HEK293 (cell line): ENCODE measurements around the gene CNST.

ENCODE experiments used
- ZNF10 ChIP-seq: fragments of 450-650 bp; formaldehyde crosslinking; IDR thresholded peaks from 2 replicates; pipeline ENCODE4 v1.5.1; 2017; ENCODE audit warnings: missing biosample characterization, missing genetic modification characterization
- ZNF121 ChIP-seq: fragments of 450-650 bp; formaldehyde crosslinking; IDR thresholded peaks from 2 replicates; pipeline ENCODE4 v1.5.1; 2016; ENCODE audit warnings: missing biosample characterization, missing genetic modification characterization
- ZNF132 ChIP-seq: fragments of 450-650 bp; formaldehyde crosslinking; IDR thresholded peaks from 2 replicates; pipeline ENCODE4 v1.5.1; 2017; ENCODE audit warnings: missing biosample characterization, missing genetic modification characterization, borderline replicate concordance
- ZNF175 ChIP-seq: fragments of 450-650 bp; formaldehyde crosslinking; IDR thresholded peaks from 2 replicates; pipeline ENCODE4 v1.5.1; 2016; ENCODE audit warnings: missing biosample characterization, missing genetic modification characterization
- ZNF184 ChIP-seq: fragments of 450-650 bp; IDR thresholded peaks from 2 replicates; pipeline ENCODE4 v1.5.1; 2018; ENCODE audit warnings: missing biosample characterization, mild to moderate bottlenecking, missing genetic modification characterization
- ZNF239 ChIP-seq: fragments of 450-650 bp; formaldehyde crosslinking; IDR thresholded peaks from 2 replicates; pipeline ENCODE4 v1.5.1; 2016; ENCODE audit warnings: missing biosample characterization, missing genetic modification characterization
- ZNF24 ChIP-seq: fragments of 450-650 bp; formaldehyde crosslinking; IDR thresholded peaks from 2 replicates; pipeline ENCODE4 v1.5.1; 2016; ENCODE audit warnings: missing biosample characterization, missing genetic modification characterization
- ZNF324 ChIP-seq: fragments of 450-650 bp; formaldehyde crosslinking; IDR thresholded peaks from 2 replicates; pipeline ENCODE4 v1.5.1; 2016; ENCODE audit warnings: missing biosample characterization, missing genetic modification characterization
- ZNF426 ChIP-seq: fragments of 450-650 bp; formaldehyde crosslinking; IDR thresholded peaks from 2 replicates; pipeline ENCODE4 v1.5.1; 2017; ENCODE audit warnings: missing biosample characterization, missing genetic modification characterization, mild to moderate bottlenecking, inconsistent platforms, moderate library complexity
- TF ChIP-seq, protein P1 (sequence below): fragments of 450-650 bp; formaldehyde crosslinking; IDR thresholded peaks from 2 replicates; pipeline ENCODE4 v1.5.1; 2016; ENCODE audit warnings: missing biosample characterization, missing genetic modification characterization, low read depth
- TF ChIP-seq, protein P2 (sequence below): fragments of 450-650 bp; formaldehyde crosslinking; IDR thresholded peaks from 2 replicates; pipeline ENCODE4 v1.5.1; 2016; ENCODE audit warnings: missing biosample characterization, missing genetic modification characterization
- TF ChIP-seq, protein P3 (sequence below): fragments of 450-650 bp; formaldehyde crosslinking; IDR thresholded peaks from 2 replicates; pipeline ENCODE4 v1.5.1; 2016; ENCODE audit warnings: missing biosample characterization, missing genetic modification characterization
- TF ChIP-seq, protein P4 (sequence below): fragments of 450-650 bp; formaldehyde crosslinking; IDR thresholded peaks from 2 replicates; pipeline ENCODE4 v1.5.1; 2016; ENCODE audit warnings: missing biosample characterization, missing genetic modification characterization
- TF ChIP-seq, protein P5 (sequence below): sonication (generic); formaldehyde crosslinking; IDR thresholded peaks from 2 replicates; pipeline ENCODE4 v1.8.1; 2022; ENCODE audit warnings: mild to moderate bottlenecking, moderate library complexity, missing genetic modification reagents

DNA sequence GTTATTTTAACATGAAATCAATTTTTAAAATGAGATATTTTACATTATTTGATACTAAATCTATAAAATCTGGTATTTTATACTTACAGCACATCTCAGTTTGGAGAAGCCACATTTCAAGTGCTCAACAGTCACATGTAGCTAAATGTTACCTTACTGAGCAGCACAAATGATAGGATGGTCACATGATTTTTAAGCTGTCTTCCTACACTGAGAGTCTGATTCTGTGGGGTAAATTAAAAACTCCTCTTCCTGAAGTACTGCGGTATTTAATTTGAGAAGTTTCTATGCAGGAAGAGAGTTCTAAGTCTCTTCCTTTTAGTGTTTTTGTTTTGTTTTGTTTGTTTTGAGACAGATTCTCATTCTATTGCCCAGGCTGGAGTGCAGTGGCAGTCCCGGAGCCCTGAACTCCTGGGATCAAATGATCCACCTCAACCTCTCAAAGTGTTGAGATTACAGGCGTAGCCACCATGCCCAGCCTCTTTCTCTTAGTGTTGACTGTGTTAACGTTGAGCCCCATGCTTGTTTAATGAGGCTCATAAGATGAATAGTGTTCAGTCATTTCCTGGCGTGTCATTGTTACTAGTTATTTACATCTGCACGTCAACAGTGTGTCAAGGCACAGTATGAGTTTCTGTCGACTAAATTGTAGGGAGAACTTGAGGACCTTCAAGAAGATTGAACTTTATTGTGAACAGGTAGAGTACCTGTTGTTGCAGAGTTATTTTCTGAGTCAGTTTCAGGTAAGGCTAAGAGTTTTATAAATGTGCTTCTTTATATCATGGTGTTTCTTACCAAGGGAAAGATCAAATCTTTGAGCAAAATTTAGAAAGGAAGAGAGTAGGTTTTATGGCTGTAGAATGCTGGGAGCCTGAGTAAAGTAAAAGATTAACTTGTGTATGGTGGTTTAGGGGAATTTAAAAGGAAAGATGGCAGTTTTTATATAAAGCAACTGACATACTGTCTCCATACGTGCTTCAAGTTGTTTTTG is 3.3 kb downstream of the CNST start:
- TF ChIP-seq, protein P1, sequence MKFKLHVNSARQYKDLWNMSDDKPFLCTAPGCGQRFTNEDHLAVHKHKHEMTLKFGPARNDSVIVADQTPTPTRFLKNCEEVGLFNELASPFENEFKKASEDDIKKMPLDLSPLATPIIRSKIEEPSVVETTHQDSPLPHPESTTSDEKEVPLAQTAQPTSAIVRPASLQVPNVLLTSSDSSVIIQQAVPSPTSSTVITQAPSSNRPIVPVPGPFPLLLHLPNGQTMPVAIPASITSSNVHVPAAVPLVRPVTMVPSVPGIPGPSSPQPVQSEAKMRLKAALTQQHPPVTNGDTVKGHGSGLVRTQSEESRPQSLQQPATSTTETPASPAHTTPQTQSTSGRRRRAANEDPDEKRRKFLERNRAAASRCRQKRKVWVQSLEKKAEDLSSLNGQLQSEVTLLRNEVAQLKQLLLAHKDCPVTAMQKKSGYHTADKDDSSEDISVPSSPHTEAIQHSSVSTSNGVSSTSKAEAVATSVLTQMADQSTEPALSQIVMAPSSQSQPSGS = no peak
- TF ChIP-seq ZNF24 (tag by site-specific recombination) = no peak
- no peak for TF ChIP-seq ZNF10 (tag by site-specific recombination)
- no peak for TF ChIP-seq ZNF132
- TF ChIP-seq, protein P2, sequence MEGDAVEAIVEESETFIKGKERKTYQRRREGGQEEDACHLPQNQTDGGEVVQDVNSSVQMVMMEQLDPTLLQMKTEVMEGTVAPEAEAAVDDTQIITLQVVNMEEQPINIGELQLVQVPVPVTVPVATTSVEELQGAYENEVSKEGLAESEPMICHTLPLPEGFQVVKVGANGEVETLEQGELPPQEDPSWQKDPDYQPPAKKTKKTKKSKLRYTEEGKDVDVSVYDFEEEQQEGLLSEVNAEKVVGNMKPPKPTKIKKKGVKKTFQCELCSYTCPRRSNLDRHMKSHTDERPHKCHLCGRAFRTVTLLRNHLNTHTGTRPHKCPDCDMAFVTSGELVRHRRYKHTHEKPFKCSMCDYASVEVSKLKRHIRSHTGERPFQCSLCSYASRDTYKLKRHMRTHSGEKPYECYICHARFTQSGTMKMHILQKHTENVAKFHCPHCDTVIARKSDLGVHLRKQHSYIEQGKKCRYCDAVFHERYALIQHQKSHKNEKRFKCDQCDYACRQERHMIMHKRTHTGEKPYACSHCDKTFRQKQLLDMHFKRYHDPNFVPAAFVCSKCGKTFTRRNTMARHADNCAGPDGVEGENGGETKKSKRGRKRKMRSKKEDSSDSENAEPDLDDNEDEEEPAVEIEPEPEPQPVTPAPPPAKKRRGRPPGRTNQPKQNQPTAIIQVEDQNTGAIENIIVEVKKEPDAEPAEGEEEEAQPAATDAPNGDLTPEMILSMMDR (tag by site-specific recombination) = no peak
- TF ChIP-seq, protein P3, sequence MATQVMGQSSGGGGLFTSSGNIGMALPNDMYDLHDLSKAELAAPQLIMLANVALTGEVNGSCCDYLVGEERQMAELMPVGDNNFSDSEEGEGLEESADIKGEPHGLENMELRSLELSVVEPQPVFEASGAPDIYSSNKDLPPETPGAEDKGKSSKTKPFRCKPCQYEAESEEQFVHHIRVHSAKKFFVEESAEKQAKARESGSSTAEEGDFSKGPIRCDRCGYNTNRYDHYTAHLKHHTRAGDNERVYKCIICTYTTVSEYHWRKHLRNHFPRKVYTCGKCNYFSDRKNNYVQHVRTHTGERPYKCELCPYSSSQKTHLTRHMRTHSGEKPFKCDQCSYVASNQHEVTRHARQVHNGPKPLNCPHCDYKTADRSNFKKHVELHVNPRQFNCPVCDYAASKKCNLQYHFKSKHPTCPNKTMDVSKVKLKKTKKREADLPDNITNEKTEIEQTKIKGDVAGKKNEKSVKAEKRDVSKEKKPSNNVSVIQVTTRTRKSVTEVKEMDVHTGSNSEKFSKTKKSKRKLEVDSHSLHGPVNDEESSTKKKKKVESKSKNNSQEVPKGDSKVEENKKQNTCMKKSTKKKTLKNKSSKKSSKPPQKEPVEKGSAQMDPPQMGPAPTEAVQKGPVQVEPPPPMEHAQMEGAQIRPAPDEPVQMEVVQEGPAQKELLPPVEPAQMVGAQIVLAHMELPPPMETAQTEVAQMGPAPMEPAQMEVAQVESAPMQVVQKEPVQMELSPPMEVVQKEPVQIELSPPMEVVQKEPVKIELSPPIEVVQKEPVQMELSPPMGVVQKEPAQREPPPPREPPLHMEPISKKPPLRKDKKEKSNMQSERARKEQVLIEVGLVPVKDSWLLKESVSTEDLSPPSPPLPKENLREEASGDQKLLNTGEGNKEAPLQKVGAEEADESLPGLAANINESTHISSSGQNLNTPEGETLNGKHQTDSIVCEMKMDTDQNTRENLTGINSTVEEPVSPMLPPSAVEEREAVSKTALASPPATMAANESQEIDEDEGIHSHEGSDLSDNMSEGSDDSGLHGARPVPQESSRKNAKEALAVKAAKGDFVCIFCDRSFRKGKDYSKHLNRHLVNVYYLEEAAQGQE (tag by site-specific recombination) = no peak
- TF ChIP-seq, protein P4, sequence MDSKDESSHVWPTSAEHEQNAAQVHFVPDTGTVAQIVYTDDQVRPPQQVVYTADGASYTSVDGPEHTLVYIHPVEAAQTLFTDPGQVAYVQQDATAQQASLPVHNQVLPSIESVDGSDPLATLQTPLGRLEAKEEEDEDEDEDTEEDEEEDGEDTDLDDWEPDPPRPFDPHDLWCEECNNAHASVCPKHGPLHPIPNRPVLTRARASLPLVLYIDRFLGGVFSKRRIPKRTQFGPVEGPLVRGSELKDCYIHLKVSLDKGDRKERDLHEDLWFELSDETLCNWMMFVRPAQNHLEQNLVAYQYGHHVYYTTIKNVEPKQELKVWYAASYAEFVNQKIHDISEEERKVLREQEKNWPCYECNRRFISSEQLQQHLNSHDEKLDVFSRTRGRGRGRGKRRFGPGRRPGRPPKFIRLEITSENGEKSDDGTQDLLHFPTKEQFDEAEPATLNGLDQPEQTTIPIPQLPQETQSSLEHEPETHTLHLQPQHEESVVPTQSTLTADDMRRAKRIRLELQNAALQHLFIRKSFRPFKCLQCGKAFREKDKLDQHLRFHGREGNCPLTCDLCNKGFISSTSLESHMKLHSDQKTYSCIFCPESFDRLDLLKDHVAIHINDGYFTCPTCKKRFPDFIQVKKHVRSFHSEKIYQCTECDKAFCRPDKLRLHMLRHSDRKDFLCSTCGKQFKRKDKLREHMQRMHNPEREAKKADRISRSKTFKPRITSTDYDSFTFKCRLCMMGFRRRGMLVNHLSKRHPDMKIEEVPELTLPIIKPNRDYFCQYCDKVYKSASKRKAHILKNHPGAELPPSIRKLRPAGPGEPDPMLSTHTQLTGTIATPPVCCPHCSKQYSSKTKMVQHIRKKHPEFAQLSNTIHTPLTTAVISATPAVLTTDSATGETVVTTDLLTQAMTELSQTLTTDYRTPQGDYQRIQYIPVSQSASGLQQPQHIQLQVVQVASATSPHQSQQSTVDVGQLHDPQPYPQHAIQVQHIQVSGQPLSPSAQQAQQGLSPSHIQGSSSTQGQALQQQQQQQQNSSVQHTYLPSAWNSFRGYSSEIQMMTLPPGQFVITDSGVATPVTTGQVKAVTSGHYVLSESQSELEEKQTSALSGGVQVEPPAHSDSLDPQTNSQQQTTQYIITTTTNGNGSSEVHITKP (tag by site-specific recombination) = no peak
- TF ChIP-seq, protein P5, sequence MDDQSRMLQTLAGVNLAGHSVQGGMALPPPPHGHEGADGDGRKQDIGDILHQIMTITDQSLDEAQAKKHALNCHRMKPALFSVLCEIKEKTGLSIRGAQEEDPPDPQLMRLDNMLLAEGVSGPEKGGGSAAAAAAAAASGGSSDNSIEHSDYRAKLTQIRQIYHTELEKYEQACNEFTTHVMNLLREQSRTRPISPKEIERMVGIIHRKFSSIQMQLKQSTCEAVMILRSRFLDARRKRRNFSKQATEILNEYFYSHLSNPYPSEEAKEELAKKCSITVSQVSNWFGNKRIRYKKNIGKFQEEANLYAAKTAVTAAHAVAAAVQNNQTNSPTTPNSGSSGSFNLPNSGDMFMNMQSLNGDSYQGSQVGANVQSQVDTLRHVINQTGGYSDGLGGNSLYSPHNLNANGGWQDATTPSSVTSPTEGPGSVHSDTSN (CRISPR knock-in tag) = no peak
- no peak for TF ChIP-seq ZNF184 (tag by site-specific recombination)
- TF ChIP-seq ZNF324 = no peak
- TF ChIP-seq ZNF426 (tag by site-specific recombination) = no peak
- TF ChIP-seq ZNF121 = no peak
- TF ChIP-seq ZNF239 (tag by site-specific recombination) = no peak
- no peak for TF ChIP-seq ZNF175
